GM10248 (cell line): ENCODE results near the gene OR2A12.

Experiments used
- CTCF ChIA-PET: fragments of 300-600 bp; sonication (Branson Sonifier 250); formaldehyde crosslinking; extraction: SDS; loops from one replicate; lab custom pipeline; 2021; ENCODE audit warnings: antibody characterized with exemption; lab: Yijun Ruan, JAX
- POLR2A ChIA-PET: fragments of 350-650 bp; sonication (Branson Sonifier 250); formaldehyde crosslinking; extraction: SDS; loops from one replicate; lab custom pipeline; 2020; ENCODE audit warnings: antibody characterized with exemption; lab: Yijun Ruan, JAX
- DNase-seq: peaks from one replicate; pipeline ENCODE4 v3.0.0; 2012; ENCODE audit errors: extremely low spot score
- CTCF ChIP-seq: IDR thresholded peaks from 2 replicates; pipeline ENCODE4 v1.5.1; 2012; ENCODE audit warnings: mild to moderate bottlenecking, low read depth; ENCODE audit errors: extremely low read depth, missing control alignments, control extremely low read depth

The OR2A12 gene

GRCh38 chr7:144086730-144087129 lies 652 bp downstream of the OR2A12 start:
- no peak for DNase-seq
- CTCF ChIA-PET = interaction anchor here (1.3 kb wide), 1 partner anchor 9 kb away, joined by 5 read pairs; no protein-coding TSS in a partner anchor
- TF ChIP-seq CTCF = no peak
- POLR2A ChIA-PET = no interaction called here

GRCh38 chr7:144087230-144087629 lies 1.2 kb downstream of the OR2A12 start:
- CTCF ChIA-PET = interaction anchor here (1.3 kb wide), 1 partner anchor 10 kb away, joined by 5 read pairs; no protein-coding TSS in a partner anchor
- no peak for DNase-seq
- POLR2A ChIA-PET = no interaction called here
- TF ChIP-seq CTCF = no peak

GRCh38 chr7:144090667-144091066 lies 4.6 kb downstream of the OR2A12 start:
- CTCF ChIA-PET = no interaction called here
- TF ChIP-seq CTCF = no peak
- POLR2A ChIA-PET = no interaction called here
- no peak for DNase-seq

- ChIA-PET CTCF (interaction anchor here (0.7 kb wide), 1 partner anchor 10 kb away, joined by 3 read pairs; the partner anchor contains the start of gene OR2A2), POLR2A (no interaction called here)
- DNase-seq = no peak
- TF ChIP-seq CTCF = no peak
These were observed 12.7 kb downstream of the OR2A12 start for GRCh38 chr7:144098776-144099175.

- DNase-seq = no peak
- ChIA-PET POLR2A (no interaction called here), CTCF (no interaction called here)
- no peak for TF ChIP-seq CTCF
These were observed 14.5 kb downstream of the OR2A12 start for GRCh38 chr7:144100607-144101006.

- POLR2A ChIA-PET = no interaction called here
- DNase-seq = no peak
- CTCF ChIA-PET = interaction anchor here (1.6 kb wide), 1 partner anchor 25 kb away, joined by 3 read pairs; no protein-coding TSS in a partner anchor
- TF ChIP-seq CTCF = no peak
These were observed 16.0 kb downstream of the OR2A12 start for GRCh38 chr7:144102041-144102440.
